Cardiac fibroblast (primary cell): Measurements from ENCODE around the gene ROR2.

Experiments
- DNase-seq, 2 donors: peaks; one replicate each; pipeline versions ENCODE4 v3.0.0 to v3.0.0-alpha.2; 2010; ENCODE audit warnings: low read depth in 2 of 2
- H3K4me3 ChIP-seq, 2 donors: replicated peaks in 1 of 2; 1 replicate in 1 of 2; 2 replicates in 1 of 2; pipeline ENCODE4 v1.5.1; 2011; ENCODE audit warnings: low read depth in 2 of 2, low read length in 2 of 2, mild to moderate bottlenecking in 2 of 2, moderate library complexity in 1 of 2
- TF ChIP-seq, protein P1 (sequence below): IDR thresholded peaks from one replicate; pipeline ENCODE4 v1.5.1; 2011; ENCODE audit warnings: low read depth, mild to moderate bottlenecking, low read length, inconsistent platforms

The ROR2 gene

DNA sequence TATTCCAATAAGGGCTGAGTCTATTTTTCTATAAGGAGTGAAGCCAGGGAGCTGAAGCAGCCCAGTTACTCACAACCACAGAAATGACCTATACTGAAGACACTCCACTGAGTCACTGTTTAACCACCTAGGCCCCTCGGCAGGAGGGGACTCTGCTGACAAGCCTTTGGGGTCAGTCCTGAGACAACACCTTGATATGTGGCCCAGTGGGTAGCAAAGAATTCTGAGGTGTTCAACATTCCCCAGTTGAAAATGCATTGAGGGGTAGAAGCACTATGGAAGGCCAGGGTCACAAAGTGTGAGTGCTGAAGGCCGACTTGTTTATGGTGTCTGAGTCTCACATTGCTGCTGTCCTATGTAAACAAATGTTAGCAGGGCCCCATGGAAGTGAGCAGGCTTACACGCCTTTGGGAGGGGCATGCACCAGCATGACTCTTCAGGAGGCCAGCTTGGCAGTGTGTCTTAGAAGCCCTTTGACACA, 413.8 kb downstream of the ROR2 start:
- DNase-seq: peak in 1 of 2 donors; percentile 73
- H3K4me3 ChIP-seq: no peak overlapping the region
- TF ChIP-seq, protein P1, sequence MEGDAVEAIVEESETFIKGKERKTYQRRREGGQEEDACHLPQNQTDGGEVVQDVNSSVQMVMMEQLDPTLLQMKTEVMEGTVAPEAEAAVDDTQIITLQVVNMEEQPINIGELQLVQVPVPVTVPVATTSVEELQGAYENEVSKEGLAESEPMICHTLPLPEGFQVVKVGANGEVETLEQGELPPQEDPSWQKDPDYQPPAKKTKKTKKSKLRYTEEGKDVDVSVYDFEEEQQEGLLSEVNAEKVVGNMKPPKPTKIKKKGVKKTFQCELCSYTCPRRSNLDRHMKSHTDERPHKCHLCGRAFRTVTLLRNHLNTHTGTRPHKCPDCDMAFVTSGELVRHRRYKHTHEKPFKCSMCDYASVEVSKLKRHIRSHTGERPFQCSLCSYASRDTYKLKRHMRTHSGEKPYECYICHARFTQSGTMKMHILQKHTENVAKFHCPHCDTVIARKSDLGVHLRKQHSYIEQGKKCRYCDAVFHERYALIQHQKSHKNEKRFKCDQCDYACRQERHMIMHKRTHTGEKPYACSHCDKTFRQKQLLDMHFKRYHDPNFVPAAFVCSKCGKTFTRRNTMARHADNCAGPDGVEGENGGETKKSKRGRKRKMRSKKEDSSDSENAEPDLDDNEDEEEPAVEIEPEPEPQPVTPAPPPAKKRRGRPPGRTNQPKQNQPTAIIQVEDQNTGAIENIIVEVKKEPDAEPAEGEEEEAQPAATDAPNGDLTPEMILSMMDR: no peak

DNA sequence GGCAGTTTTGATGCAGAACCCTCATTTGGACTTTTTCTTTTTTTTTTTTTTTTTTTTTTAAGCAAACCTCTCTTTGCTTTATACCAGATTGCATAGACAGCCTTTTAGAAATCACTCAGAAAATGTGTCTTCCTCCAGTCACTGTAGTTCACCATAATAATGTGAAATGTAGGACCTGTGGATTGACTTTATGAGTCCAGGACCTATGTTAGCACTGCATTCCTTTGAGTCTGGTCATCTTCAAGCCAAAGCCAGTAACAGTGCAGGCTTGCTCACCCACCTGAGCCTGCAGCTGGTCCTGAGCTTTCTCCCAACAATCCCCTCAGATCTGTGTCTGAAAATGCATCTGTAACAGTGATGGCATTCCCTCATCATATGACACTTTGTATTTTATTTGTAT, 415.7 kb downstream of the ROR2 start:
- DNase-seq: peak in 1 of 2 donors; percentile 16
- H3K4me3 ChIP-seq: no peak overlapping the region
- TF ChIP-seq, protein P1: no peak

- DNase-seq: no peak
- no peak overlapping the region for H3K4me3 ChIP-seq
- TF ChIP-seq, protein P1: no peak
Measured at GRCh38 chr9:91533382-91533781, 416.6 kb downstream of the ROR2 start.

DNA sequence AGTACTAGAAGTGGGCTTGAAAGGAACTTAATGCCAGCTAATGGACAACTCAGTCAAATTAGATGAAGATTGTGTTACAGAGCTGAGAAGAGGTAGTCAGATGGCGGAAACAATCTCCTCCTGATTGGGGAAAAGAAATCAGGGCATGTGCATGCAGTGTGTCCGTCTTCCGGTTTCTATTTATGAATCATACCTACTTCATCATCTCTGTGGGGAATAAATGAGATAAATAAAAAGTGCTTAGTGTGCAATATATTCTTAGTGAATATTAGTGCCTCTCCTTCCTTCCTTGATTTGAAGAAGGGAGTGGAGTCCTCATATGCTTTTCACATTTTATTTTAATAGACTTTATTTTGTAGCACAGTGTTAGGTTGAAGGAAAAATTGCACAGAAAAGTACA, 417.7 kb downstream of the ROR2 start:
- H3K4me3 ChIP-seq: no peak overlapping the region
- TF ChIP-seq, protein P1: no peak
- DNase-seq: peak; percentile 28 to 41

GRCh38 chr9:91530829-91531228, 419.2 kb downstream of the ROR2 start:
- H3K4me3 ChIP-seq: no peak overlapping the region
- TF ChIP-seq, protein P1: no peak
- DNase-seq: peak in 1 of 2 donors; percentile 35

GRCh38 chr9:91522481-91522880, 427.5 kb downstream of the ROR2 start:
- no peak overlapping the region for H3K4me3 ChIP-seq
- peak in 1 of 2 donors; percentile 29 for DNase-seq
- TF ChIP-seq, protein P1: no peak

DNA sequence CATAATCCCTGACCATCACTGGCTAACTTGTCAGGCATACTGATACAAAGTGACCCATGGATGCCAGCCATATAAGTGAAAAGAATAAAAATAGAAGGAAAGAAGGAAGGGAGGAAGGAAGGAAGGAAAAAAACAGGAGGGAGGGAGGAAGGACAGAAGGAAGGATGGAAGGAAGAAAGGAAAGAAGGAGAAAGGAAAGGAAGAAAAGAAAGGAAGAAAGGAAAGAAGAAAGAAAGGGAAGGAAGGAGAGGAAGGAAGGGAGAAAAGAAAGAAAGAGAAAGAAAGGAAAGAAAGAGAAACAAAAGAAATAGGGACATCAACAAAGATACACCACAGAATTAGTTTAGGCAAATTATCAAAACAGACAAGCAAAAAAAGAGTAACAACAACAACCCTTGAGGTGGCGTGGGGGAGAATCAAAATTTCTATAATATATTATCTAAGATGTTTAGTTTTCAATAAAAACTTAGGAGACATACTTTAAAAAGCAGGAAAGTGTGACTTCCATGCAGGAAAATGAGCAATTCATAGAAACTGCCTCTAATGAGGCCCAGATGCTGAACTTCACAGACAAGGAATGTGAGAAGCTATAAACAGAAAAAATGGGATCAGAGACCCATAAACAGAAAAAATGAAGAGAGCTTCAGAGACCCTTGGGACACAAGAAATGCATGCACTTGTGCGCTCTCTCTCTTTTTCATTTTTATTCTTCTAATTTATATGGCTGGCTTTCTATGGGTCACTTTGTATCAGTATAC, 430.3 kb downstream of the ROR2 start:
- DNase-seq: no peak
- no peak overlapping the region for H3K4me3 ChIP-seq
- TF ChIP-seq, protein P1: no peak
